ENCODE measurements around the gene AQP9. TPM values are rescaled to one million over a fixed set of nuclear protein-coding genes. Genes with fewer than 3 reads are reported as not detected.

The AQP9 gene
- total RNA-seq, 1 donor from 2014 or later, result 0.77 TPM

DNA sequence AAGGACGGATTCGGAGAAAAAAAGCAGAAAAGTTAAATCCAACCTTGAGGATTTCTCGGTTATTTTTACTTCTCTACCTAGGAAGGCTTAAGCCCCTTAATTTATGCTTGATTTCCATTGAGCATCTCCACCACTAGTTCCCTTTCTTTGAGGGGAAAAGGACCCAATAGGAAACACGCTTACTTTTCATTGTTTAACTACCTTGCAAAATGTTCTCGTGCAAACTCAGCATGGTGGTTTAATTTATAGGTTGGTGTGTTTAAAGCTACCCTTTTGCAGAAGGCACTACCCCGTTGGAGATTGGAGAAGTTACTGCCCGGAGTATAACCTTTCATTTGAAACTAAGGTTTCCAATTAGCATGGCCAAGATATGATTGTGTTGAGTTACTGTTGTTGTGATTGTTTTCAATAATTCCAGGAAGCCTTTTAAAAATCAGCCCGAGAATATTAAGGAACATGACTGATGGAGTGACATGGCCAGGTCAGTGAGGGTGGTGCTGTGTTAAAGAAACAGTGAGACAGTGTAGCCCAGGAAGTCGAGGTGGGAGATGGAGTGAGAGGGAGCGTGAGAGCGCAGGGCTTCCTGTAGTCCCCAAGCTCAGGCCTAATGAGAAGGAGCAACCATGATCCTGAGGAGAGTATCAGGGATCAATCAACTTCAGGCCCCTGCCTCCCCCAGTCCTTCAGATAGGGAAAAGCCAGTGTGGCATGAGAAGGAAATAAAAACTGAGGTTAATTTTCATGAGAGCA, 76.6 kb downstream of the AQP9 start:
- DNase-seq, result no peak
- Histone ChIP-seq H3K9me3 (replicated peaks) (peaks cover 4% of the 10 kb centered on the region), H3K27ac (replicated peaks) (no peak overlapping the region), H3K36me3 (no peaks in the 10 kb centered on the region), H3K4me1 (peaks cover 18% of the 10 kb centered on the region), H3K4me3 (no peak overlapping the region), H3K27me3 (ENCODE audit: low read depth) (no peaks in the 10 kb centered on the region)
- intact Hi-C loops (cut with micrococcal nuclease), result no loop called here
- TF ChIP-seq, protein P1, sequence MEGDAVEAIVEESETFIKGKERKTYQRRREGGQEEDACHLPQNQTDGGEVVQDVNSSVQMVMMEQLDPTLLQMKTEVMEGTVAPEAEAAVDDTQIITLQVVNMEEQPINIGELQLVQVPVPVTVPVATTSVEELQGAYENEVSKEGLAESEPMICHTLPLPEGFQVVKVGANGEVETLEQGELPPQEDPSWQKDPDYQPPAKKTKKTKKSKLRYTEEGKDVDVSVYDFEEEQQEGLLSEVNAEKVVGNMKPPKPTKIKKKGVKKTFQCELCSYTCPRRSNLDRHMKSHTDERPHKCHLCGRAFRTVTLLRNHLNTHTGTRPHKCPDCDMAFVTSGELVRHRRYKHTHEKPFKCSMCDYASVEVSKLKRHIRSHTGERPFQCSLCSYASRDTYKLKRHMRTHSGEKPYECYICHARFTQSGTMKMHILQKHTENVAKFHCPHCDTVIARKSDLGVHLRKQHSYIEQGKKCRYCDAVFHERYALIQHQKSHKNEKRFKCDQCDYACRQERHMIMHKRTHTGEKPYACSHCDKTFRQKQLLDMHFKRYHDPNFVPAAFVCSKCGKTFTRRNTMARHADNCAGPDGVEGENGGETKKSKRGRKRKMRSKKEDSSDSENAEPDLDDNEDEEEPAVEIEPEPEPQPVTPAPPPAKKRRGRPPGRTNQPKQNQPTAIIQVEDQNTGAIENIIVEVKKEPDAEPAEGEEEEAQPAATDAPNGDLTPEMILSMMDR (IDR thresholded peaks at IDR 0.05; ENCODE audit: borderline replicate concordance), result no peak

DNA sequence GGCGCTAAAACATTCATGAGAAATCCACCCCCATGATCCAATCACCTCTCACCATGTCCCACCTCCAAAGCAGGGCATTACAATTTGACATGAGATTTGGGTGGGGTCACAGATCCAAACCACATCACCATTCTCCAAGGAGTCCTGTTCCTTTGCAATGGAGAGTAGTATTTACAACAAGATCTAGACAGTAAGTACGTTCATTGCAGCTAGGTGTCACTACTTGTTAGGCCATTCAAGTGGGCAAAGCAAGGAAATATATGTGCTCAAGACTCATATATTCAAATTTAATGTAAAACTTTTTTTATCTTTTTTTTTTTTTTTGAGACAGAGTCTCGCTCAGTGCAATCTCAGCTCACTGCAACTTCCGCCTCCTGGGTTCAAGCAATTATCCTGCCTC, 79.3 kb downstream of the AQP9 start:
- Histone ChIP-seq H3K4me1 (peaks cover 17% of the 10 kb centered on the region), H3K27ac (replicated peaks) (no peak overlapping the region), H3K4me3 (no peak overlapping the region), H3K9me3 (replicated peaks) (peaks cover 4% of the 10 kb centered on the region), H3K36me3 (no peaks in the 10 kb centered on the region), H3K27me3 (ENCODE audit: low read depth) (no peaks in the 10 kb centered on the region)
- TF ChIP-seq, protein P1 (IDR thresholded peaks at IDR 0.05; ENCODE audit: borderline replicate concordance), result no peak
- intact Hi-C loops (cut with micrococcal nuclease), result no loop called here
- no peak for DNase-seq

DNA sequence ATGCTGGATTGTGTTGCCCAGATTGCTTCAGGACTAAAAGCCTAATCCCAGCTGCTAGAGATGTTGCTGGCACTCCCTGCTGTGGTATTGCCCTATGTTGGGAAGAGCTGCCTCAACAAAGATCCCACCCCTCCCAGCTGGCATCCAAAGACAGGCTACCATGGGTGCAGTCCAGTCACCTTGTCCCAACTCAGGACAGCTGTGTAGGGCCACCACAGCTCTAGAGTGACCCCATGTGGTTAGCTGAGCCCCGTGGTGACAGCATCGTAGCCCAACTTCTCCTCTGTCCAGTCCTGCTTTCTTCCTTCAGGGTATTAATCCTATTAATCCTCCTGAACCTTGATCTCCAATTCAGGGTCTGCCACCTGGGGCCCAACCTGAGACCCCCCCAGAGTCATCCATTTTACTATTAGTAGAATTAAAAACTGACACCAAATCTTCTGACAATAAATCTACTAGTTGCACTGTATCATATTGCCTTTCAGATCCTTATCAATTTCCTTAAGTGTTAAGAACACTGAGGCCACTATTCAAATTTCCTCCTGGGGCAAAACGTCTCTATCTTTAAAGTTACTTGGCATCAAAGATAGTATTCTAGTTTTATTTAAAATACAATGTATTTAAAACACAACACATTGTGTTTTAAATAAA, 83.5 kb downstream of the AQP9 start:
- intact Hi-C loops (cut with micrococcal nuclease), result no loop called here
- no peak overlapping the region for H3K4me3 ChIP-seq
- TF ChIP-seq, protein P1 (IDR thresholded peaks at IDR 0.05; ENCODE audit: borderline replicate concordance), result peak; percentile 40
- peaks cover 12% of the 10 kb centered on the region for H3K4me1 ChIP-seq
- DNase-seq, result no peak
- H3K9me3 ChIP-seq (replicated peaks), result peaks cover 4% of the 10 kb centered on the region
- no peaks in the 10 kb centered on the region for H3K27me3 ChIP-seq (ENCODE audit: low read depth)
- no peaks in the 10 kb centered on the region for H3K36me3 ChIP-seq
- H3K27ac ChIP-seq (replicated peaks), result no peak overlapping the region

DNA sequence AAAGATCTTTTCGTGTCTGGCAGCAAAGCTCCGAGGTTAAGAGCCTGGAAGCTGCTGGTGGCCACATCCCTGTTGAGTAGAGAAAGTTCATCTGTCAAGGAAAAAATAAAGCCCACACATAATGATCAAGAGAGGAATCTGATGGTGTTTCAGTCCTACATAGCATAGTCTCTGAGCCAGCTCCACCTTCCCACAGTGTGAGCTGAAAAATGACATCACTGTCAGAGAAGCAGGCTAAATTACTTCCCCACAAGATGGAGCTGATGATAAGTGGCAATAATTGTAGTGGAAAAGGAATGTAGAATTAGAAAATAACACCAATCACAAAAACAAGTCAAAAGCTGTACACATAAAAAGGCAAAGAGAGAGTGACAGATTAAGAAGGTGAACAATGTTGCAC, 84.5 kb downstream of the AQP9 start:
- intact Hi-C loops (cut with micrococcal nuclease), result no loop called here
- H3K27me3 ChIP-seq (ENCODE audit: low read depth), result no peaks in the 10 kb centered on the region
- peaks cover 4% of the 10 kb centered on the region for H3K9me3 ChIP-seq (replicated peaks)
- DNase-seq, result no peak
- no peak overlapping the region for H3K27ac ChIP-seq (replicated peaks)
- H3K4me1 ChIP-seq, result peaks cover 12% of the 10 kb centered on the region
- H3K4me3 ChIP-seq, result no peak overlapping the region
- TF ChIP-seq, protein P1 (IDR thresholded peaks at IDR 0.05; ENCODE audit: borderline replicate concordance), result no peak
- no peaks in the 10 kb centered on the region for H3K36me3 ChIP-seq

DNA sequence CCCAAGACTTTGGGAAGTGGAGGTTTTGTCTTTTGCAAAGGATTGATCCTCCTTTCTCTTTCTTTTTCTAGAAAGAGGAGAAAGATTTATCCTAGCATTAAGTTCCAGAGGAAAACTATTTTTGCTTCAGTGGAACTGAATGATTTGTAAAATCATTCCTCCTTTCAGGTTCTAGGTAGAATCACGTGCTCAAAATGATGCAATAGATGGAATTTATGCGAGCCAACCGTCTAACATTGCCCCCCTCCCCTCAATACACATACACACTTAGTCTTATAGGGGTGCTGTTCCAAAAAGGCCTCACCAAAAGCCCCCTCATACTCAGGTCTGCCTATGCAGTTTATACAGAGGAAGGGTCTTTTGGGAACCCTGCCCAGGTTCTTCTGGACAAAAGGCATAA, 85.3 kb downstream of the AQP9 start:
- Histone ChIP-seq H3K4me3 (no peak overlapping the region), H3K27me3 (ENCODE audit: low read depth) (no peaks in the 10 kb centered on the region), H3K9me3 (replicated peaks) (peaks cover 4% of the 10 kb centered on the region), H3K27ac (replicated peaks) (no peak overlapping the region), H3K36me3 (no peaks in the 10 kb centered on the region), H3K4me1 (peaks cover 19% of the 10 kb centered on the region)
- no peak for DNase-seq
- intact Hi-C loops (cut with micrococcal nuclease), result no loop called here
- TF ChIP-seq, protein P1 (IDR thresholded peaks at IDR 0.05; ENCODE audit: borderline replicate concordance), result no peak
